ENCODE measurements around the gene LCN12.

Gene LCN12

GRCh38 chr9:136944519-136945332, 7.3 kb upstream of the LCN12 start, which contains the start of the genes C8G and FBXW5:
TSS of gene C8G (plus strand) at chr9:136945243. CDS start at chr9:136945321, 78 bp downstream.
TSS of gene FBXW5 (minus strand) at chr9:136944738. CDS start at chr9:136944083, 655 bp downstream.
- DNase-seq: peak; percentile 30 to 98 (median 88)

- no peak for DNase-seq
Measured at GRCh38 chr9:136945333-136946227, 6.5 kb upstream of the LCN12 start.

GRCh38 chr9:136946228-136947027, 5.6 kb upstream of the LCN12 start:
- DNase-seq: peak in 1 of 51 donors; percentile 35

GRCh38 chr9:136947028-136947891, 4.8 kb upstream of the LCN12 start:
- DNase-seq: peak in 12 of 51 donors; percentile 19 to 62 (median 40)

GRCh38 chr9:136947955-136948510, 4.0 kb upstream of the LCN12 start:
- DNase-seq: peak in 40 of 51 donors; percentile 23 to 82 (median 57)

- DNase-seq: no peak
Measured at GRCh38 chr9:136949239-136949816, 2.7 kb upstream of the LCN12 start.

GRCh38 chr9:136949817-136950655, 2.0 kb upstream of the LCN12 start:
- peak; percentile 73 to 98 (median 94) for DNase-seq

GRCh38 chr9:136950656-136951276, 1.3 kb upstream of the LCN12 start:
- peak in 2 of 51 donors; percentile 21 to 66 for DNase-seq

- DNase-seq: peak in 27 of 51 donors; percentile 34 to 83 (median 59)
Measured at GRCh38 chr9:136952321-136952850, 313 bp downstream of the LCN12 start.

GRCh38 chr9:136952876-136953770, 1.1 kb downstream of the LCN12 start:
- no peak for DNase-seq

- no peak for DNase-seq
Measured at GRCh38 chr9:136953771-136954269, 1.7 kb downstream of the LCN12 start.

GRCh38 chr9:136954270-136955083, 2.4 kb downstream of the LCN12 start:
- no peak for DNase-seq

- DNase-seq: no peak
Measured at GRCh38 chr9:136955202-136955942, 3.3 kb downstream of the LCN12 start.

GRCh38 chr9:136955943-136956335, 3.9 kb downstream of the LCN12 start:
- no peak for DNase-seq

GRCh38 chr9:136956604-136957003, 4.5 kb downstream of the LCN12 start:
- DNase-seq: no peak
